GM18517 (cell line): Measurements from ENCODE around the gene PPM1M.
A peak's percentile ranks its signal among the peaks of the same experiment; 100 is the strongest.

Experiments used
- ATAC-seq: cut with Tn5 transposase; IDR thresholded peaks from one replicate; pipeline ENCODE4 v1.9.1; 2021; ENCODE audit warnings: mild to moderate bottlenecking, moderate library complexity; ENCODE audit not compliant: unreplicated experiment

The PPM1M gene, protein sequence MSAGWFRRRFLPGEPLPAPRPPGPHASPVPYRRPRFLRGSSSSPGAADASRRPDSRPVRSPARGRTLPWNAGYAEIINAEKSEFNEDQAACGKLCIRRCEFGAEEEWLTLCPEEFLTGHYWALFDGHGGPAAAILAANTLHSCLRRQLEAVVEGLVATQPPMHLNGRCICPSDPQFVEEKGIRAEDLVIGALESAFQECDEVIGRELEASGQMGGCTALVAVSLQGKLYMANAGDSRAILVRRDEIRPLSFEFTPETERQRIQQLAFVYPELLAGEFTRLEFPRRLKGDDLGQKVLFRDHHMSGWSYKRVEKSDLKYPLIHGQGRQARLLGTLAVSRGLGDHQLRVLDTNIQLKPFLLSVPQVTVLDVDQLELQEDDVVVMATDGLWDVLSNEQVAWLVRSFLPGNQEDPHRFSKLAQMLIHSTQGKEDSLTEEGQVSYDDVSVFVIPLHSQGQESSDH

DNA sequence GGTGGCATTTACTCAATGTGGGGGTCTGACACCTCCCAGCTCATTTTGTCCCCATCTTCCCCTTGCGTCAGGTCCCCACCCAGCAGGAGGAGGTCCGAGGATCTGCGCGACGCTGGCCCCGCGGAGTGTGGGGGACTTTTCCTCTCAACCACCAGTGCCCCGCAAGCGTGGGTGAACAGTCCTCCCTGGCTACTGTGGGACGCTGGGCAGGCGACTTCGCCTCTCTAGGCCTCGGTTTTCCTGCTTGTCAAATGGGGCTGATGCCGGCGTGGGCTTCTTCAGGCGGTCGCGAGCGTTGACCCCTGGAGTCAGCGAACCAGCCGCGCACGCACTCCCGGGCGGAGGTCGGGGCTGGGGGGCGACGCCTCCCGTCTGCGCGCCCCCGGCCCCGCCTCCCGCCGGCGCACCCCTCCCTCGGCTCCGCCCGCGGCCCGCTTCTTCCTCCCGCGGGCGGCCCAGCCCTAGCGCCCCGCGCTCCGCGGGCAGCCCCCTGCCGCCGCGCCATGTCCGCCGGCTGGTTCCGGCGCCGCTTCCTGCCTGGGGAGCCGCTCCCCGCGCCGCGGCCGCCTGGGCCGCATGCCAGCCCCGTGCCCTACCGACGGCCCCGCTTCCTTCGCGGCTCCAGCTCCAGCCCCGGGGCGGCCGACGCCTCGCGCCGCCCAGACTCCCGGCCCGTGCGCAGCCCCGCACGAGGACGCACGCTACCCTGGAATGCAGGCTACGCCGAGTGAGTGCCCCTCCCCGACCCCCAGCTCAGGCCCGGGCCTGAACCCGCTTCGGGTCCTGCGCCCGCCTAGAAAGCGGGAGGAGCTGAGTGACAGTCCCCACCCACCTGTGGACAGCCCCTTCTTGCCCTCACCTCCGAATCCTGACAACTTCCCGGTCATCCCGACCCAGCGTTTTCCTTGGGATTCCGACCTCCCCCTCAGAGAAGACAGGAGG lies at the start of gene PPM1M:
Gene PPM1M, plus strand, starts transcription at position 438 of the 942 bp plus-strand sequence. Its CDS starts 66 bp downstream, at position 504.
- no peak for ATAC-seq

DNA sequence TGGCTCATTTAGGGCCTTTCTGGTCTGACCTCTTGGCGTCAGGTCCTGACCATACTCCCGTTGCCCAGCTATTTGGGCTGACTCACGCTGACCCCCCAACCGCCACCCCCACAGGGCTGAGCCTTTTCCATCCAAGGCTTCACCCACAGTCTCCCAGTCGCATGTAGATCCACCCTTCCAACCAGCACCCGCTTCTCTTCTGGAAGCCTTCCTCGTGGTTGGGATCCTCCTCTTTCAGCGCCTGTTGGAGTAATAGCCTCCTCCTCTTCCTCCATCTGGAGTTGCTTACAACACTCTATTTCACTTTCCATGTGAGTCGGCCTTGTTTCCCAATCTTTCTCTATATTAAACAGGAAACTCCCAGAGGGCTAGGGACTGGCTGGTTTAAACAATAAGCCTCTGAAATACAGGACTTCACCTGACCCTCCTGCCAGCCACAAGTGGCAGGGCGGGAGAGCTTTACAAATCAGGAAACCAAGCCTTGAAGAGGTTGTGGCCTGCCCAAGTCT lies 49.7 kb upstream of the PPM1M start:
- no peak for ATAC-seq

DNA sequence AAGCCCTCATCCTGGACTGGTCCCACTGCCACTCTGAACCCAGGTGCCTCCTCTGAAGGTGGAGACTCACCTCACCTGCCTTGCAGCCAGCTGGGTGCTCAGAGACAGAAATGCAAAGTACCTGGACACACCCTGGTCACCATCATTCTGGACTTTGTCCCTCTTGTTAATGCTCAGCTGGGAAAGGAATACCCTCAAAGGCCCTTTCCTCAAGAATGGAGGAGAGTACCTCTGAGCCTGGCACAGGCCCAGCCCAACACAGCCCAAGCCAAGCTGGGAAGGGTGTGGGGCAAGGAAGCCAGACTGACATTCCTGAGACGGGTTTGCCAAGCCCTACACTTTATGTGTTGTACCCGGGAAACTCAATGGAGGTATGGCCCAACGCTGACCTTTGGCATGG lies 48.6 kb upstream of the PPM1M start:
- no peak for ATAC-seq

DNA sequence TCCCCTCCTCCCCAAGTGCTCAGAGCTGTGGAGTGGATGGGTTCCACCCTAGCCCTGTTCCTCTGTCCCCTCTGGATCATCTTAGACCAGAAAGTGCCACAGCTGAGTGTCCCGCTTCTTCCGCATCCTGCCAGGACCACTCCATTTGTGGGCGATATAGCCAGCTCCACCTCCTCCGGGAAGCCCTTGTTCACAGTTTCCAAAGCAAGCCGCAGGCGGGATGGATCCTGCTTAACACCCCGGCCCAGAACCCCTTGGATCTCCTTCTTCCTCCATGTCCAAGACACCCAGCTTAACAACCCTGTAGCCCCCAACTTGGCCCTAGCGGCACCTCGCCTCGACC lies 48.1 kb upstream of the PPM1M start:
- no peak for ATAC-seq

DNA sequence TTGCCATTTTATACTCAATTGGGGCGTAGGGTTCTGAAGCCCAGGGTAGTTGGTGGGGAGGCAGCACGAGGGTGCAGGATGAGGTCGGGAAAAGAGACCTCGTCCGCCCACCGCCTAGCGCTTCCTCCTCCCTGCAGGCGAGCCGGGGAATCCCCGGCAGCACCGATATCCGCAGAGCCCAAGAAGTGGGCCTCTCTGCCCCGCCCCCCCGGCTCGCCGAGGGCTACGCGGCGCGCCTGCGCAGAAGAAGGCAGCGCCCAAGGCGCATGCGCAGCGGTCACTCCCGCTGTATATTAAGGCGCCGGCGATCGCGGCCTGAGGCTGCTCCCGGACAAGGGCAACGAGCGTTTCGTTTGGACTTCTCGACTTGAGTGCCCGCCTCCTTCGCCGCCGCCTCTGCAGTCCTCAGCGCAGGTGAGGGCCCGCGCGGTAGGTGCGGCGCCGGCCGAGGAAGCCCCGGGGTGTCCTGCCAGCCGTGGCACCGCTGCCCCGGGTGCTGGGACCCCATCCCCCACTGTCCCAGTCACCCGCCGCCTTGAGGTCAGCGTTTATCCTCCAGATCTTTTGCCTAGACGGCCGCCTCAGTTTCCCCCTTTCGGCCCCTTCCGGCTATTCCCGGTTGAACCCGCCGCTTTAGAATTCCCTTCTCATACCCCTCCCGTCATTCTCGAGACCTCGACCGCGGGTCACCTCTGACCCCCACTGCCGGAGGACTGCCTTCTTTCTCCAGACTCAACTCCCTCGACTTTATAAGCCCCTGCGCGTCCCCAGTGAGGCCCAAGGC lies 47.5 kb upstream of the PPM1M start, which contains the start of gene ALAS1:
Gene ALAS1, plus strand, starts transcription at position 319 of the 784 bp plus-strand sequence. CDS start 1,082 bp downstream, outside the sequence.
- peak; percentile 68 for ATAC-seq

DNA sequence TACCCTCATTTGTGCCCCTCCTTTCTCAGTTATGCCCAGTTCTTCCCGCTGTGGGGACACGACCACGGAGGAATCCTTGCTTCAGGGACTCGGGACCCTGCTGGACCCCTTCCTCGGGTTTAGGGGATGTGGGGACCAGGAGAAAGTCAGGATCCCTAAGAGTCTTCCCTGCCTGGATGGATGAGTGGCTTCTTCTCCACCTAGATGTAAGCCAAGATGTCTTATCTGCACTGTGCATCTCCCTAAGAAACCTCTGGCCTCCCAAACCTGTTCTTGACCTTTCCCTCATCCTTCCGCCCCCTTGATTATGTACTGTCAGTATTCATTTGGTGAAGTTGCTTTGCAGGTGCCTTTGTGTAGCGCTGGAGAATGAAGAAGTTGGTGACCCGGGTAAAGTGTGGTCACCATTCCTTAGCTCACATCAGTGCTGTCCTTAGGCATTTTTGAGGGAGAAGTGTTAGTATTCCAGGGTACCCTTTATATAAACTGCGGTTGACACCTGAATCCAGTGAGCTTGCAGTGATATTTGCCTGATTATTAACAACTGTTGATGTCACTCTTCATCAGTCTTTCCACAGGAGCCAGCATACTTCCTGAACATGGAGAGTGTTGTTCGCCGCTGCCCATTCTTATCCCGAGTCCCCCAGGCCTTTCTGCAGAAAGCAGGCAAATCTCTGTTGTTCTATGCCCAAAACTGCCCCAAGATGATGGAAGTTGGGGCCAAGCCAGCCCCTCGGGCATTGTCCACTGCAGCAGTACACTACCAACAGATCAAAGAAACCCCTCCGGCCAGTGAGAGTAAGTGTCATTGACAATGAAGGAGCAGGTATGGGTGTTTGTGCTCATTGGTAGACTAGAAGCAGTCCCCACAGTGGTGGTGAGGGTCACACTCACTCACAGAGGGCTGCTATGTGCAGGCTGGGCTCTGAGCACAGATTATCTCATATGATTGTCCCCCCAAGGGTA lies 46.6 kb upstream of the PPM1M start:
- no peak for ATAC-seq

DNA sequence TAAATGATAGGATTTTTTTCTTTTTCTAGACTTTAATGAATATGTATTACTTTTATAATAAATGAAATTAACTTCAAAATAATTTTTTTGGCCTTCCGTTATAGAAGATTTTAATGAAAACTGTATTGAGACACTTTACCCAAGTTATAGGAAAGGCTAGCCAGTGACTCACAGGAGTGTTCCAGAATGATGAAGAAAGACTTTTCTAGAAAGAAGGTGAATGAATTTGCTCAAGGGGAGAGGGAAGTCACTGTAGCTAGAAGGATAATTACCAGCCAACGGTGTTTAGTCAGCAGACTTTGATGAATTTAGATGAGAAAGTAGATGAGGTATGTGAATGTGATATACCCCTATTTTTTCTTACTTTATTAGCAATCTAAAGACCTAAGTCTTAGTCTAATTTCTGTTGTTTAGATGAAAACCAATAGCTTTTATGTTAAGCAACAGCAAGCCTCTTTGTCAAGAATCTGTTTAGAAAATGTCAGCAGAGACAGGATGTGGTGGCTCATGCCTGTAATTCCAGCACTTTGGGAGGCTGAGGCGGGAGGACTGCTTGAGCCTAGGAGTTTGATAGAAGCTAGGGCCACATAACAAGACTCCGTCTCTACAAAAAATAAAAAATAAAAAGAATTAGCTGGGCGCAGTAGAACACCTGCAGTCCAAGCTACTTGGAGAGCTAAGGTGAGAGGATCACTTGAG lies 44.4 kb upstream of the PPM1M start:
- ATAC-seq = no peak

DNA sequence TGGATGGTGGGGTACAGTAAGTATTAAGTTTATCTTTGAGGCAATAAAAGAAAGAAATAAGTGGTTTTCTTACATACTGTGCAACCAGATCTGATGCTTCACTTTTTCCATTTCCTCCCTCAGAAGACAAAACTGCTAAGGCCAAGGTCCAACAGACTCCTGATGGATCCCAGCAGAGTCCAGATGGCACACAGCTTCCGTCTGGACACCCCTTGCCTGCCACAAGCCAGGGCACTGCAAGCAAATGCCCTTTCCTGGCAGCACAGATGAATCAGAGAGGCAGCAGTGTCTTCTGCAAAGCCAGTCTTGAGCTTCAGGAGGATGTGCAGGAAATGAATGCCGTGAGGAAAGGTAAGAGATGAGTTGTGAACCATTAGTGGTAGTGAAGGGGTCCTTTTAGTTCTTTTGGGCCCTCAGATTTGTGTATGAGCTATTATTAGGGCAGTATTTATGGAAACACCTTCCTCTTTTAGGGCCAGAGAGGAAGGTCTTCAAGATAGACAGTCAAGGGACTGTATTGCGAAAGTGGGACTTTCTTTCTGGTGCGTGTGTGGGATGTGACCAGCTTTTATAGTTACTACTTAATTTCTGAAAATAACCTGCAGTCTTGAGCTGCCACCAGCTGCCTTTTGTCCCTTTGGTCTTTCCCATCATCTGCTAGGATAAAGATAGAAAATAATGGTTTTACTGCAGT lies 43.0 kb upstream of the PPM1M start:
- no peak for ATAC-seq

DNA sequence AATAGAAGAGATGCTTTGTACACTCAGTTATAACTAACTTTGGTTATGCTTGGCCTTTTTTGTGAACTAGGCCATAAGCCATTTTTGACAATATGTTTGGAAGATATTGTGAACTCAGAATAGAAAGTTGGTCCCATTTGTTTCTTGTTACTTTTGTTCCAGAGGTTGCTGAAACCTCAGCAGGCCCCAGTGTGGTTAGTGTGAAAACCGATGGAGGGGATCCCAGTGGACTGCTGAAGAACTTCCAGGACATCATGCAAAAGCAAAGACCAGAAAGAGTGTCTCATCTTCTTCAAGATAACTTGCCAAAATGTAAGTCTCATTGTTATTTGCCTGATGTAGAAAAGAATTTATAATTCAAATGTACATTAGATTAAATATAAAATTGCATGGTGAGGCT lies 41.9 kb upstream of the PPM1M start:
- no peak for ATAC-seq

DNA sequence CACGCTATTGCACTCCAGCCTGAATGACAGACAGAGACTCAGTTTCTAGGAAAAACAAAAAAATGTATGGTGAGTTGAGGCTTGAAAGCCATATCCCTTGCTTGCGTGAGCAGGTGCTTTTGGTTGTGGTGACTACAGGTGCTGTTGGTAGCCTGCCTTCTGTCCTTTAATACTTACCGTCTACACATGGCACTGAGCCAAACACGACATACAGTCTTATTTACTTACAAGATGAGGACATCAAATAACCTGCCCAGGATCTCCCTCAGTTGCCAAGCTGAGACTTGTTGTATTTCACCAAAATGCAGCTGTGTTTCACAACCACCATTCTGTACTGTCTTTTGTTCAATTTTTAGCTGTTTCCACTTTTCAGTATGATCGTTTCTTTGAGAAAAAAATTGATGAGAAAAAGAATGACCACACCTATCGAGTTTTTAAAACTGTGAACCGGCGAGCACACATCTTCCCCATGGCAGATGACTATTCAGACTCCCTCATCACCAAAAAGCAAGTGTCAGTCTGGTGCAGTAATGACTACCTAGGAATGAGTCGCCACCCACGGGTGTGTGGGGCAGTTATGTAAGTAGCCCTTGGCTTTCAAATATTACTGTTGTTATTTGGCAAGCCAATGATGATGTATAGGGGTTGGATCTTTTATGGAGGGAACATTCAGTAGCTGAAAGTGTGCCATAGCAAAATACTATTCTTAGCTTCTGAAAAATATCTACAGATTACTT lies 41.1 kb upstream of the PPM1M start:
- ATAC-seq = no peak

DNA sequence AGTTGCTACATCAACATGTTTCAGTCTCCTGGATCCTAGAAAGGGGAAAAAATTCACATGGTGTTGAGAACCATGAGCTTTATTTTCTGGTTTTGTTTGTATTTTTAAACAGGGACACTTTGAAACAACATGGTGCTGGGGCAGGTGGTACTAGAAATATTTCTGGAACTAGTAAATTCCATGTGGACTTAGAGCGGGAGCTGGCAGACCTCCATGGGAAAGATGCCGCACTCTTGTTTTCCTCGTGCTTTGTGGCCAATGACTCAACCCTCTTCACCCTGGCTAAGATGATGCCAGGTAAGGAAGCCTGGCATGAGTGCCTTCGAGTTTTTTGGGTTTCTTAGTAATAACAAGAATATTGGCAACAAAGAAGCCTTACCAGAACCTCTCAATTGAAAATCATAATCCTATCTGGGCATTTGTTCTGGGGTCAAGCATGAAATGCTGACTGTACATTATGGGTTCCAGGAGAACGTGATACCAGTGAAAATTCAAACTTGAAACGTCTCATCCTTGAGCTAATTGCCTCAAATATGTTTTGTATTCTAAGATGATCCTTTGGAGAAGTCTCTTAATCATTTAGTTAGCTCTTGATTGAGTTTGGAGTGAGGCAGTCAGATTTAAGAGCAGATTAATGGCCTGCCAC lies 39.7 kb upstream of the PPM1M start:
- ATAC-seq = no peak

DNA sequence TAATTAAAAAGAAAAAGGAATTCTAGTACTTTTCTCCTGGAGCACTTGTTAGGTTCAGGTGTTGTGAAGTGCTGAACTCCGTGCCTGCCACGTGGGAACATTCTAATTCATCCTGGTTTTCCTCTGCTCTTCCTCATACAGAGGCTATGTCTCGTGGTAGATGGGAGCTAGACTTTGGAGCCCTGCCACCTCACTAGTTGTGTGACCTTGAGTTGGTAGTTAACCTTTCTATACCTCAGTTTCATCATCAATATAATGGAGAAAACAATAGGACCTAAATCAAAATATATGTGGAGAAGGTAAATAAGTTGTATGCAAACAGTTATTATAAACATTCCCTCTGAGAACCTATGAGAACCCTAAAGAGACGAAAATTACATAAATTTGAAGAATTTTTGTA lies 37.0 kb upstream of the PPM1M start:
- ATAC-seq = no peak

DNA sequence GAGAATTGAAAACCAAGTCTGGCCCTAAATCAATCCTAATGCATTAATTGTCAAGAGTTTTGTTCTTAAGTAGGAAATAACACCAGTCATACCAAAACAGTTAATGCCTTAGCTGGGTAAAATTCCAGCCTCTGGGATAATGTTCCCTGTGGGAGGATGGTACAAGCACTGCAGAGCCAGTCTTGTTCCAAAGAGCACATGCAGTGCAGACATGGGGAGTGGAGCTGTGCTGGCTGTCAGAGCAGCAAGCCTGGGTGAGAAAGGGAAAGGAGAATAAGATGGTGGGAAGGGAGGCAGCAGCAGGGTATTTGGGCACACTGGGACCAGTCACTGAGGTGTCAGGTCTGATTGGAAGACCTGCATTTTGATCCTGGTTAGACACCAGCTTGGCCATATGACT lies 35.5 kb upstream of the PPM1M start:
- ATAC-seq = no peak

DNA sequence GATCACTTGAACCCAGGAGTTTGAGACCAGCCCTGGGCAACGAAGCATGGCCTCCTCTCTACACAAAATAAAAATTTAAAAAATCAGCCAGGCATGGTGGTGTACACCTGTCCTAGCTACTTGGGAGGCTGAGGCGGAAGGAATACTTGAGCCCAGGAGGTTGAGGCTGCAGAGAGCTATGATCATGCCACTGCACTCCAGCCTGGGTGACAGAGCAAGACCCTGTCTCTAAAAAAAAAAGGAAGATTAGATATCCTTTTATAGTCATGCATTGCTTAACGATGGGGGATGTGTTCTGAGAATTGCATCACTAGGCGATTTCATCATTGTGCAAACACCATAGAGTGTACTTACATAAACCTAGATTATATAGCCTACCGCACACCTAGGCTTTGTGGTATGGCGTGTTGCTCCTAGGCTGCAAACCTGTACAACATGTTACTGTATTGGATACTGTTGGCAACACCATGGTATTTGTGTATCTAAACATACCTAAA lies 35.0 kb upstream of the PPM1M start:
- no peak for ATAC-seq

DNA sequence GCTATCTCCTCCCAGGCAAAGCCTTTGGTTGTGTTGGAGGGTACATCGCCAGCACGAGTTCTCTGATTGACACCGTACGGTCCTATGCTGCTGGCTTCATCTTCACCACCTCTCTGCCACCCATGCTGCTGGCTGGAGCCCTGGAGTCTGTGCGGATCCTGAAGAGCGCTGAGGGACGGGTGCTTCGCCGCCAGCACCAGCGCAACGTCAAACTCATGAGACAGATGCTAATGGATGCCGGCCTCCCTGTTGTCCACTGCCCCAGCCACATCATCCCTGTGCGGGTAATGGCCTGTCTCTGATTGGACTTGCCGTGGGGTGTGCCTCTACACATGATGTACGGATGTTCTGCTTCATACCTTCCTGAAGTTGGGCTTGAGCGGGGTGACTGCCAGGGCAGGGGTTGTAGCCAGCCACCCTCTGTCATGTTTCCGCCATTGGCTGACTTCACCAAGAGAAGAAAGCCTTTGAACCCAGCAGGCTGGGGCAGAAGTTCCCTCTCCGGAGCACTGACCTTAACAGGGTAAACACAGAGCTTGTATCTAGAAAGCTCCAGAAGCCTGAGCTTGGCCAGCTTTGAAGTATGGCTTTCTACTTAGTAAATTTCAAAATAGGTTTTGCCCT lies 34.2 kb upstream of the PPM1M start:
- no peak for ATAC-seq

DNA sequence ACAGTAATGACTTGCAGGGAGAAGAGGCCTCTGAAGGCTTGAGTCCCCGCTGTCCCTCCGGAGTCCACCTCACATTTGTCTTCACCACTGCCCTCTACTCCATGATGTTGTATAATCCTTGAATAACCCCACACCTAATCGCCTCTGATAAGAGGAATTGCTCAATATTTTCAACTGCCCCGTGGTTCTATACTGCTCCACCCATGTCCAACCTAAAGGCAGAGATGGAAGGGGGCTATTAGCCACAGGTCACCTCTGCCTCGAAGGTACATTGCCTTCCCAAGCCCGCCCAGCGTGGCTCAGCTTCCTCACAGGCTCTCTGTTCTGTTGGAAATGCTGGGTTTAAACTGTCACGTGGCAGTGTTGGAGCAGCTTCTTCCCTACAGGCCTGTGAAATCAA lies 32.6 kb upstream of the PPM1M start:
- no peak for ATAC-seq

DNA sequence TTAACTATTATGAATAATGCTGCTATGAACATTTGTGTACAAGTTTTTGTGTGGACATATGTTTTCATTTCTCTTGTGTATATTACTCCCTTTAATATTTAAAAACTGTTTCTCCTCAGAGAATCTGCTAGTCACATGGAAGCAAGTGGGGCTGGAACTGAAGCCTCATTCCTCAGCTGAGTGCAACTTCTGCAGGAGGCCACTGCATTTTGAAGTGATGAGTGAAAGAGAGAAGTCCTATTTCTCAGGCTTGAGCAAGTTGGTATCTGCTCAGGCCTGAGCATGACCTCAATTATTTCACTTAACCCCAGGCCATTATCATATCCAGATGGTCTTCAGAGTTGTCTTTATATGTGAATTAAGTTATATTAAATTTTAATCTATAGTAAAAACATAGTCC lies 31.7 kb upstream of the PPM1M start:
- no peak for ATAC-seq
